Measurements from ENCODE around the gene KCNE2. TPM values are rescaled to one million over a fixed set of nuclear protein-coding genes. Genes with fewer than 3 reads are reported as not detected.

Gene KCNE2
- under 1 TPM; 0.48 to 0.69 TPM for total RNA-seq

GRCh38 chr21:34363733-34364132, at the start of gene KCNE2:
TSS of gene KCNE2 (plus strand) at chr21:34364006. CDS start at chr21:34370479, 6,473 bp downstream.
- no peaks in the 10 kb centered on the region for H3K9me3 Mint-ChIP-seq

GRCh38 chr21:34319585-34319984, 44.2 kb upstream of the KCNE2 start:
- Mint-ChIP-seq H3K4me3 (no peak overlapping the region), H3K9me3 (no peaks in the 10 kb centered on the region), H3K36me3 (ENCODE audit: insufficient read depth in 2 of 2) (no peaks in the 10 kb centered on the region), H3K4me1 (ENCODE audit: low read depth) (no peaks in the 10 kb centered on the region), H3K27ac (no peak overlapping the region), H3K27me3 (ENCODE audit: low read depth) (no peaks in the 10 kb centered on the region)
- DNase-seq (no peak), ATAC-seq (replicated peaks in 1 of 2) (no peak)

More at GRCh38 chr21:34363733-34364132, at the start of gene KCNE2:
- no peak for ATAC-seq (replicated peaks in 1 of 2)
- no peak for DNase-seq
- Mint-ChIP-seq H3K27ac (no peak within 1 kb of the TSS), H3K4me1 (ENCODE audit: low read depth) (peaks cover 11% of the 10 kb centered on the region), H3K36me3 (ENCODE audit: insufficient read depth in 2 of 2) (no peaks in the 10 kb centered on the region), H3K4me3 (no peak within 1 kb of the TSS), H3K27me3 (ENCODE audit: low read depth) (peaks cover 12% of the 10 kb centered on the region)

- H3K4me3 Mint-ChIP-seq, result no peak overlapping the region
- no peak overlapping the region for H3K27ac Mint-ChIP-seq
- H3K36me3 Mint-ChIP-seq (ENCODE audit: insufficient read depth in 2 of 2), result no peaks in the 10 kb centered on the region
- DNase-seq (no peak), ATAC-seq (replicated peaks in 1 of 2) (no peak)
- no peaks in the 10 kb centered on the region for H3K27me3 Mint-ChIP-seq (ENCODE audit: low read depth)
- H3K9me3 Mint-ChIP-seq, result no peaks in the 10 kb centered on the region
- no peaks in the 10 kb centered on the region for H3K4me1 Mint-ChIP-seq (ENCODE audit: low read depth)
Measured at GRCh38 chr21:34320011-34320410, 43.8 kb upstream of the KCNE2 start.

- peaks cover 4 to 6% of the 10 kb centered on the region in 2 donors for H3K9me3 Mint-ChIP-seq
Measured at GRCh38 chr21:34330055-34330454, 33.8 kb upstream of the KCNE2 start.

GRCh38 chr21:34331726-34332125, 32.1 kb upstream of the KCNE2 start:
- peaks cover 4 to 6% of the 10 kb centered on the region in 2 donors for H3K9me3 Mint-ChIP-seq
- no peaks in the 10 kb centered on the region for H3K27me3 Mint-ChIP-seq (ENCODE audit: low read depth)
- H3K27ac Mint-ChIP-seq, result no peak overlapping the region
- H3K4me3 Mint-ChIP-seq, result no peak overlapping the region
- no peak for DNase-seq
- H3K36me3 Mint-ChIP-seq (ENCODE audit: insufficient read depth in 2 of 2), result no peaks in the 10 kb centered on the region
- no peak for ATAC-seq (replicated peaks in 1 of 2)
- no peaks in the 10 kb centered on the region for H3K4me1 Mint-ChIP-seq (ENCODE audit: low read depth)

More at GRCh38 chr21:34330055-34330454, 33.8 kb upstream of the KCNE2 start:
- no peak overlapping the region for H3K4me3 Mint-ChIP-seq
- no peak overlapping the region for H3K27ac Mint-ChIP-seq
- no peaks in the 10 kb centered on the region for H3K4me1 Mint-ChIP-seq (ENCODE audit: low read depth)
- ATAC-seq (replicated peaks in 1 of 2) (no peak), DNase-seq (no peak)
- H3K36me3 Mint-ChIP-seq (ENCODE audit: insufficient read depth in 2 of 2), result no peaks in the 10 kb centered on the region
- H3K27me3 Mint-ChIP-seq (ENCODE audit: low read depth), result no peaks in the 10 kb centered on the region

GRCh38 chr21:34332347-34332746, 31.5 kb upstream of the KCNE2 start:
- H3K27me3 Mint-ChIP-seq (ENCODE audit: low read depth), result no peaks in the 10 kb centered on the region
- DNase-seq (no peak), ATAC-seq (replicated peaks in 1 of 2) (no peak)
- H3K36me3 Mint-ChIP-seq (ENCODE audit: insufficient read depth in 2 of 2), result no peaks in the 10 kb centered on the region
- H3K4me3 Mint-ChIP-seq, result no peak overlapping the region
- H3K9me3 Mint-ChIP-seq, result peaks cover 4 to 6% of the 10 kb centered on the region in 2 donors
- no peak overlapping the region for H3K27ac Mint-ChIP-seq
- H3K4me1 Mint-ChIP-seq (ENCODE audit: low read depth), result no peaks in the 10 kb centered on the region

GRCh38 chr21:34333121-34333739, 30.6 kb upstream of the KCNE2 start:
- H3K4me1 Mint-ChIP-seq (ENCODE audit: low read depth), result peaks cover 6% of the 10 kb centered on the region
- ATAC-seq (replicated peaks in 1 of 2), result no peak
- no peak overlapping the region for H3K27ac Mint-ChIP-seq
- no peaks in the 10 kb centered on the region for H3K27me3 Mint-ChIP-seq (ENCODE audit: low read depth)
- H3K4me3 Mint-ChIP-seq, result no peak overlapping the region
- no peaks in the 10 kb centered on the region for H3K36me3 Mint-ChIP-seq (ENCODE audit: insufficient read depth in 2 of 2)
- no peak for DNase-seq
- peaks cover 4 to 6% of the 10 kb centered on the region in 2 donors for H3K9me3 Mint-ChIP-seq

GRCh38 chr21:34335316-34335715, 28.5 kb upstream of the KCNE2 start:
- H3K27ac Mint-ChIP-seq, result no peak overlapping the region
- H3K4me1 Mint-ChIP-seq (ENCODE audit: low read depth), result peaks cover 10% of the 10 kb centered on the region
- H3K36me3 Mint-ChIP-seq (ENCODE audit: insufficient read depth in 2 of 2), result no peaks in the 10 kb centered on the region
- H3K27me3 Mint-ChIP-seq (ENCODE audit: low read depth), result no peaks in the 10 kb centered on the region
- ATAC-seq (replicated peaks in 1 of 2), result no peak
- no peak overlapping the region for H3K4me3 Mint-ChIP-seq
- DNase-seq, result no peak
- H3K9me3 Mint-ChIP-seq, result no peaks in the 10 kb centered on the region

- no peak for ATAC-seq (replicated peaks in 1 of 2)
- no peaks in the 10 kb centered on the region for H3K27me3 Mint-ChIP-seq (ENCODE audit: low read depth)
- no peaks in the 10 kb centered on the region for H3K36me3 Mint-ChIP-seq (ENCODE audit: insufficient read depth in 2 of 2)
- H3K27ac Mint-ChIP-seq, result no peak overlapping the region
- no peaks in the 10 kb centered on the region for H3K9me3 Mint-ChIP-seq
- H3K4me3 Mint-ChIP-seq, result no peak overlapping the region
- peaks cover 14% of the 10 kb centered on the region for H3K4me1 Mint-ChIP-seq (ENCODE audit: low read depth)
- no peak for DNase-seq
Measured at GRCh38 chr21:34336245-34336644, 27.6 kb upstream of the KCNE2 start.

- Mint-ChIP-seq H3K9me3 (no peaks in the 10 kb centered on the region), H3K4me1 (ENCODE audit: low read depth) (peaks cover 14% of the 10 kb centered on the region), H3K27me3 (ENCODE audit: low read depth) (no peaks in the 10 kb centered on the region), H3K27ac (no peak overlapping the region), H3K36me3 (ENCODE audit: insufficient read depth in 2 of 2) (no peaks in the 10 kb centered on the region), H3K4me3 (no peak overlapping the region)
- no peak for DNase-seq
- ATAC-seq (replicated peaks in 1 of 2), result no peak
Measured at GRCh38 chr21:34336756-34337391, 26.9 kb upstream of the KCNE2 start.

- Mint-ChIP-seq H3K4me3 (no peak overlapping the region), H3K4me1 (ENCODE audit: low read depth) (peaks cover 14% of the 10 kb centered on the region), H3K9me3 (no peaks in the 10 kb centered on the region), H3K36me3 (ENCODE audit: insufficient read depth in 2 of 2) (no peaks in the 10 kb centered on the region), H3K27me3 (ENCODE audit: low read depth) (no peaks in the 10 kb centered on the region), H3K27ac (no peak overlapping the region)
- no peak for DNase-seq
- ATAC-seq (replicated peaks in 1 of 2), result no peak
Measured at GRCh38 chr21:34337741-34338140, 26.1 kb upstream of the KCNE2 start.

GRCh38 chr21:34338226-34338625, 25.6 kb upstream of the KCNE2 start:
- Mint-ChIP-seq H3K27ac (no peak overlapping the region), H3K4me1 (ENCODE audit: low read depth) (peaks cover 14% of the 10 kb centered on the region), H3K9me3 (no peaks in the 10 kb centered on the region), H3K27me3 (ENCODE audit: low read depth) (no peaks in the 10 kb centered on the region), H3K36me3 (ENCODE audit: insufficient read depth in 2 of 2) (no peaks in the 10 kb centered on the region), H3K4me3 (no peak overlapping the region)
- DNase-seq, result no peak
- ATAC-seq (replicated peaks in 1 of 2), result no peak

- Mint-ChIP-seq H3K27ac (no peak overlapping the region), H3K27me3 (ENCODE audit: low read depth) (no peaks in the 10 kb centered on the region), H3K4me3 (no peak overlapping the region), H3K4me1 (ENCODE audit: low read depth) (peaks cover 14% of the 10 kb centered on the region), H3K9me3 (no peaks in the 10 kb centered on the region), H3K36me3 (ENCODE audit: insufficient read depth in 2 of 2) (no peaks in the 10 kb centered on the region)
- ATAC-seq (replicated peaks in 1 of 2) (no peak), DNase-seq (no peak)
Measured at GRCh38 chr21:34340061-34340460, 23.7 kb upstream of the KCNE2 start.

GRCh38 chr21:34342476-34342875, 21.3 kb upstream of the KCNE2 start:
- Mint-ChIP-seq H3K4me3 (no peak overlapping the region), H3K27ac (no peak overlapping the region), H3K36me3 (ENCODE audit: insufficient read depth in 2 of 2) (no peaks in the 10 kb centered on the region), H3K4me1 (ENCODE audit: low read depth) (peaks cover 14% of the 10 kb centered on the region), H3K27me3 (ENCODE audit: low read depth) (no peaks in the 10 kb centered on the region), H3K9me3 (no peaks in the 10 kb centered on the region)
- no peak for DNase-seq
- no peak for ATAC-seq (replicated peaks in 1 of 2)

All from activated T-cell treated with anti-CD3 and anti-CD28 coated beads, Interleukin-2, amount 50 U/mL, for 72 hours (primary cell).